ENCODE measurements around the gene SATB1. TPM values are rescaled to one million over a fixed set of nuclear protein-coding genes. Genes with fewer than 3 reads are reported as not detected.
A peak's percentile ranks its signal among the peaks of the same experiment; 100 is the strongest.

SATB1 gene
- total RNA-seq, 3 donors from 2014 or later (not counting 1 experiment from before 2014, with no cell fraction given), result 137 to 162 (median 151) TPM

DNA sequence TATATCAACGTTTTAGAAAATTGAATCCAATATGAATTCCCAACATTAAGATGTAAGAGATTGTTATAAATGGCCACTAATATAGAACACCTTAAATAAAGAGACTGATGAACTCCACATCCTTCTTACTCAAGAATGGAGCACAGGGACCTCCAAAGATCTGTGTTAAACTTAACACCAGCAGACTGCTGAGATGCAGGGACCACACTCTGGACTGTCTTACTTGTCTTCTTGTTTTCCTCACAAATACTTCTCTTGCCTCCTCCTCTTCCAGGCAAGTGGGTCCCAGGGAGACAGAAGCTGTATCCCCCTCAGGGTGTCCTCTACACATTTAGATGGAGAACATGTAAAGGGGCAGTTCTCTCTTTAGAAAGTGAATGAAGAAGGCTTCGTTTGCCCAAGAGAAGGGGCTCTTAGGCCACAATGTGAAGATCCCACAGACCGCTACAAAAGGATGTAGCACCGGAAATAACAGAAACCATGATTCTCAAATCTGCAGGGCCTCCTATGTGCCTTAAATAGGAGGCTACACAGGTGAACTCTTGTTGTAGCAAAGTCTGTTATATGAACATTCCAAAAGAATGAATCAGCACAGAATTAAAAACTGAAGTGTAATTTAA lies 52.2 kb downstream of the SATB1 start:
- peaks cover 30% of the 10 kb centered on the region for H3K36me3 Mint-ChIP-seq
- no peaks in the 10 kb centered on the region for H3K27me3 Mint-ChIP-seq (ENCODE audit: low read depth in 2 of 2)
- no peak for TF ChIP-seq CTCF (IDR thresholded peaks at IDR 0.05)

DNA sequence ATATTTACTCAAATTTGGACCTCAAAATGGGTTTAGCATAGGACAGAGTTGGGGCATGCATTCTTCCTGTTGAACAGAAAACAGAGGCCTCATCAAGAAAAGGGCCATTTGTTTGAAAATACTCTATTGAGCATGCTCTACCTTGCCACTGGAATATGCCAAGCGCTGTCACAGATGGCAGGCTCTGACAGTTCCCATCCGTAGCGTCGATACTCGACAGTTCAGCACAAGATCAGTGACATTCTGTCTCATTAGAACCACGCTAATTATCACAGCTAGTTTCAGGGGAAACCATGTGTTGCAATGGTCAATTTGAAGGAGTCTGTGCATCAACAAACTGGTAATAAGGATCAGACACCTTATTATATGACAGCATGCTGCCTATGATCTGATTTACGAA lies 54.5 kb downstream of the SATB1 start:
- Histone ChIP-seq H3K9me3 (ENCODE audit: control insufficient read depth, insufficient read depth, low read length) (no peaks in the 10 kb centered on the region), H3K4me3 (ENCODE audit: low read length) (no peak overlapping the region), H3K27me3 (ENCODE audit: control insufficient read depth, insufficient read depth, low read length) (no peaks in the 10 kb centered on the region), H3K27ac (ENCODE audit: low read length) (no peak overlapping the region), H3K4me1 (ENCODE audit: control insufficient read depth, insufficient read depth, low read length) (peaks cover 9% of the 10 kb centered on the region), H3K36me3 (ENCODE audit: control insufficient read depth, insufficient read depth, low read length) (peaks cover 51% of the 10 kb centered on the region)
- no peak for ATAC-seq
- 96% methylated on average over 7 of the region's 7 CpGs for WGBS (ENCODE audit: insufficient coverage)
- Mint-ChIP-seq H3K27me3 (ENCODE audit: low read depth in 2 of 2) (no peaks in the 10 kb centered on the region), H3K27ac (no peak overlapping the region), H3K4me3 (no peak overlapping the region), H3K36me3 (peaks cover 41% of the 10 kb centered on the region), H3K9me3 (no peaks in the 10 kb centered on the region), H3K4me1 (peaks cover 65 to 73% of the 10 kb centered on the region in 2 donors)
- DNase-seq, result no peak
- intact Hi-C loops (cut with micrococcal nuclease), result no loop called here
- no peak for TF ChIP-seq CTCF (IDR thresholded peaks at IDR 0.05)

More for the DNA sequence above, 52.2 kb downstream of the SATB1 start:
- Mint-ChIP-seq H3K27ac (peak overlapping the region in 1 of 2 donors; percentile 63), H3K4me1 (peaks cover 62 to 66% of the 10 kb centered on the region in 2 donors), H3K9me3 (no peaks in the 10 kb centered on the region), H3K4me3 (peak overlapping the region; percentile 69)
- Histone ChIP-seq H3K9me3 (ENCODE audit: control insufficient read depth, insufficient read depth, low read length) (no peaks in the 10 kb centered on the region), H3K4me1 (ENCODE audit: control insufficient read depth, insufficient read depth, low read length) (peaks cover 9% of the 10 kb centered on the region), H3K4me3 (ENCODE audit: low read length) (no peak overlapping the region), H3K36me3 (ENCODE audit: control insufficient read depth, insufficient read depth, low read length) (peaks cover 56% of the 10 kb centered on the region), H3K27me3 (ENCODE audit: control insufficient read depth, insufficient read depth, low read length) (no peaks in the 10 kb centered on the region), H3K27ac (ENCODE audit: low read length) (no peak overlapping the region)
- DNase-seq (peak; percentile 19 to 65), ATAC-seq (peak; percentile 69 to 92 (median 75))
- 42% methylated on average over 3 of the region's 4 CpGs for WGBS (ENCODE audit: insufficient coverage)
- intact Hi-C loops (cut with micrococcal nuclease), result loop anchor here (2.0 kb wide), 2 partner anchors 16 to 72 kb away; no protein-coding TSS in a partner anchor

GRCh38 chr3:18369551-18370185 lies 55.5 kb downstream of the SATB1 start:
- peaks cover 9% of the 10 kb centered on the region for H3K4me1 ChIP-seq (ENCODE audit: control insufficient read depth, insufficient read depth, low read length)
- Mint-ChIP-seq H3K27me3 (ENCODE audit: low read depth in 2 of 2) (no peaks in the 10 kb centered on the region), H3K36me3 (peaks cover 31% of the 10 kb centered on the region), H3K4me3 (peak overlapping the region; percentile 18), H3K4me1 (peaks cover 55 to 71% of the 10 kb centered on the region in 2 donors), H3K27ac (peak overlapping the region in 1 of 2 donors; percentile 27), H3K9me3 (no peaks in the 10 kb centered on the region)
- ATAC-seq (peak in 2 of 3 donors; percentile 41 to 50), DNase-seq (no peak)
- H3K9me3 ChIP-seq (ENCODE audit: control insufficient read depth, insufficient read depth, low read length), result no peaks in the 10 kb centered on the region
- TF ChIP-seq CTCF (IDR thresholded peaks at IDR 0.05), result no peak
- intact Hi-C loops (cut with micrococcal nuclease), result no loop called here
- no peak overlapping the region for H3K27ac ChIP-seq (ENCODE audit: low read length)
- H3K27me3 ChIP-seq (ENCODE audit: control insufficient read depth, insufficient read depth, low read length), result no peaks in the 10 kb centered on the region
- 49% methylated on average over 13 of the region's 13 CpGs for WGBS (ENCODE audit: insufficient coverage)
- peaks cover 44% of the 10 kb centered on the region for H3K36me3 ChIP-seq (ENCODE audit: control insufficient read depth, insufficient read depth, low read length)
- H3K4me3 ChIP-seq (ENCODE audit: low read length), result no peak overlapping the region
